Endodermal cell (in vitro differentiated cells): Measurements from ENCODE around the gene WNT10A. TPM values are rescaled to one million over a fixed set of nuclear protein-coding genes. Genes with fewer than 3 reads are reported as not detected.

Source experiments
- DNase-seq: peaks from one replicate; pipeline ENCODE4 v3.0.0-alpha.2; 2017
- H3K27ac ChIP-seq: 2 replicates; pipeline ENCODE4 v1.5.1; 2013; ENCODE audit warnings: mild to moderate bottlenecking, low read depth, low read length, moderate library complexity
- H3K27me3 ChIP-seq: 2 replicates; pipeline ENCODE4 v1.6.1; 2013; ENCODE audit warnings: mild to moderate bottlenecking, low read length, moderate library complexity; ENCODE audit not compliant: insufficient read depth, control insufficient read depth, poor library complexity, severe bottlenecking
- H3K36me3 ChIP-seq: 2 replicates; pipeline ENCODE4 v1.7.0; 2013; ENCODE audit warnings: mild to moderate bottlenecking, low read length, moderate library complexity; ENCODE audit not compliant: control insufficient read depth, insufficient read depth
- H3K4me1 ChIP-seq: one replicate; pipeline ENCODE4 v1.7.0; 2013; ENCODE audit warnings: low read length; ENCODE audit not compliant: control insufficient read depth, insufficient read depth
- H3K4me3 ChIP-seq: 2 replicates; pipeline ENCODE4 v1.5.1; 2013; ENCODE audit warnings: mild to moderate bottlenecking, low read length, moderate library complexity
- H3K9ac ChIP-seq: 2 replicates; pipeline ENCODE4 v1.6.1; 2013; ENCODE audit warnings: mild to moderate bottlenecking, low read length, moderate library complexity; ENCODE audit not compliant: poor library complexity, severe bottlenecking; ENCODE audit errors: extremely low read depth
- H3K9me3 ChIP-seq: 2 replicates; pipeline ENCODE4 v1.6.1; 2013; ENCODE audit warnings: mild to moderate bottlenecking, low read length, moderate library complexity; ENCODE audit not compliant: control insufficient read depth
- H3K27ac Mint-ChIP-seq: 2 replicates; pipeline ENCODE4 v1.8.0; 2020; ENCODE audit warnings: mixed read lengths
- H3K27me3 Mint-ChIP-seq: 2 replicates; pipeline ENCODE4 v1.8.0; 2021; ENCODE audit warnings: mild to moderate bottlenecking, mixed read lengths; ENCODE audit not compliant: insufficient read depth
- H3K36me3 Mint-ChIP-seq: 2 replicates; pipeline ENCODE4 v1.8.0; 2020; ENCODE audit warnings: low read depth, mixed read lengths
- H3K4me1 Mint-ChIP-seq: 2 replicates; pipeline ENCODE4 v1.8.0; 2020; ENCODE audit warnings: mixed read lengths
- H3K4me3 Mint-ChIP-seq: 2 replicates; pipeline ENCODE4 v1.8.0; 2020; ENCODE audit warnings: mild to moderate bottlenecking, moderate library complexity, mixed read lengths
- H3K9me3 Mint-ChIP-seq: 2 replicates; pipeline ENCODE4 v1.8.0; 2020; ENCODE audit warnings: mild to moderate bottlenecking, mixed read lengths
- WGBS, 2 experiments: methylation state at CpG; one replicate each; pipeline versions ENCODE4 v1.1.5 to v1.1.7; 2013; ENCODE audit warnings: missing lambda C conversion rate in 2 of 2, mixed read lengths in 1 of 2; ENCODE audit not compliant: insufficient coverage in 1 of 2, insufficient read length in 1 of 2; 5-methylcytosine and 5-hydroxymethylcytosine counted together
- total RNA-seq, 2 donors: library from RNA; stranded (reverse); fragmentation: NEBNext Ultra II Directional in 1 of 2; extraction: Animal tissue kit (Norgen Biotek cat#: 25700) in 1 of 2; gene quantifications; 2 replicates in 1 of 2; 3 replicates in 1 of 2; pipeline ENCODE4 v1.2.1, GENCODE V29; 2021
- TF ChIP-seq, protein P1 (sequence below): fragments of 200-600 bp; sonication (generic); conservative IDR thresholded peaks from 2 replicates; pipeline ENCODE4 v1.5.0; 2021; ENCODE audit warnings: antibody characterized with exemption, mild to moderate bottlenecking

WNT10A gene
- total RNA-seq, 2 donors from 2014 or later: not detected

DNA sequence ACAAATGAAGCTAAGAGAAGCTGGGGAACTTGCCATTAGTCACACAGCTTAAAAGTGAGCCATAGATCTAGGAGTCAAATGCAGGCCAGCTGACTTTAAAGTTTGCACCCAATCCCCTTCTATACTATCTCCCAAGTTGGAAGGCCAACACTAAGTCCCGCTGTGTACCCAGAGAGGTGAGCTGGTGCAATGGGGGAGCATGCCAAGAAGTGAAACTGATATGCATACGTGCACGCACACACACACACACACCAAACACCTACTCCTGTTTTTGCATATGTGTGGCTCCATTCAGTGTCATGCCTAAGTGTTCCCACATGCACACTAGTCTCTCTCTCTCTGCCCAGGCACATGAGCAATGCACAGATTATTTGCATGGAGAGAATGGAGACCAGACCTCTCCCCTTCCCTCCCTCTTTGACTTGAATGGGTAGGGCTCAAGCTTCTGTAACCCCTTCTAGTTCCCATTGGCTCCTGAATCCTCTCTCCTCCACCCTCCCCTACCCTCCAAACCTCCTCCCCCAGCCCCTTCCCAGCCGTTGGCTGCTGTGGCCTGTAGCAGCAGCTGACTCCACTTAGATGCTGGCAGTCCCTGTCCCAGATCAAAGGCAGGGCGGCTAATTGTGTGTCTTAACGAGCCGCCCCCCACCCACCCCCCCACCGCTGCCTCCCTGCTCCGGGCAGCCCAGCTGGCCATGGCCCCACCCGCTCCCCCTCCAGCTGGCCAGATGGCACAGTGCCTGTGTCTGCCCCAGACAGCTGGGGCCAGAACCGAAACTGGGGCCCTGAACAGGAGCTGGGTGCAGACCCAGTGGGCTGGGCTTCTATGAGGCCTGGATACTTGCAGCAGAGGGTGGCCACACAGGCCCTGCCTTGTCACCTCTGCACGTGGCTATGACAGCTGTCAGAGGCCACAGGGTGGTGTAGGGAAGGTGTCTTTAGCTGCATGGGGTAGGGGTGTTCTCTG, 5.6 kb downstream of the WNT10A start:
- Histone ChIP-seq H3K4me1 (no peaks in the 10 kb centered on the region), H3K36me3 (no peaks in the 10 kb centered on the region), H3K27ac (no peak overlapping the region), H3K9ac (no peak overlapping the region), H3K9me3 (no peaks in the 10 kb centered on the region), H3K4me3 (no peak overlapping the region), H3K27me3 (peaks cover 95% of the 10 kb centered on the region)
- Mint-ChIP-seq H3K9me3 (no peaks in the 10 kb centered on the region), H3K4me1 (no peaks in the 10 kb centered on the region), H3K36me3 (no peaks in the 10 kb centered on the region), H3K4me3 (no peak overlapping the region), H3K27me3 (peaks cover 98% of the 10 kb centered on the region), H3K27ac (no peak overlapping the region)
- TF ChIP-seq, protein P1, sequence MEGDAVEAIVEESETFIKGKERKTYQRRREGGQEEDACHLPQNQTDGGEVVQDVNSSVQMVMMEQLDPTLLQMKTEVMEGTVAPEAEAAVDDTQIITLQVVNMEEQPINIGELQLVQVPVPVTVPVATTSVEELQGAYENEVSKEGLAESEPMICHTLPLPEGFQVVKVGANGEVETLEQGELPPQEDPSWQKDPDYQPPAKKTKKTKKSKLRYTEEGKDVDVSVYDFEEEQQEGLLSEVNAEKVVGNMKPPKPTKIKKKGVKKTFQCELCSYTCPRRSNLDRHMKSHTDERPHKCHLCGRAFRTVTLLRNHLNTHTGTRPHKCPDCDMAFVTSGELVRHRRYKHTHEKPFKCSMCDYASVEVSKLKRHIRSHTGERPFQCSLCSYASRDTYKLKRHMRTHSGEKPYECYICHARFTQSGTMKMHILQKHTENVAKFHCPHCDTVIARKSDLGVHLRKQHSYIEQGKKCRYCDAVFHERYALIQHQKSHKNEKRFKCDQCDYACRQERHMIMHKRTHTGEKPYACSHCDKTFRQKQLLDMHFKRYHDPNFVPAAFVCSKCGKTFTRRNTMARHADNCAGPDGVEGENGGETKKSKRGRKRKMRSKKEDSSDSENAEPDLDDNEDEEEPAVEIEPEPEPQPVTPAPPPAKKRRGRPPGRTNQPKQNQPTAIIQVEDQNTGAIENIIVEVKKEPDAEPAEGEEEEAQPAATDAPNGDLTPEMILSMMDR: no peak
- DNase-seq: no peak
- WGBS, 2 experiments: 66 to 88% methylated on average over 3 to 10 of the region's 12 CpGs

DNA sequence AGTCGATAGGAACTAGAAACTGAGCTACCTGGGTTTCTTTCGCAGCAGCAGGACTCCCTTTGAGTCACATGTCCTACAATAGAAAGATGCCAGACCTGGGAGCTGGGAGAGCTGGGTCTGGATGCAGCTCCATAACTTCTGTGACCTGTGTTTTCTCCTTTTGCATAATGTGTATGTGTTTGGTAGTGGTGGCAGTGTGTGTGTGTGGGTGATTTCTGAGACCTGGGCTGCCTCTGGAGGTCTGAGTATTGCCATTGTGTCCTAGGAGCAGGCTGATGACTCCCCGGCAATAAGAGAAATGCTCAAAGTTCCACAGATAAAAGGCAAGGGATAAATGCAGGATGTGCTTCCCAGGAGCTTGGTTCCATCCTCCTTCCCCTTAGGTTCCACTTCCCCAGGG, 6.4 kb downstream of the WNT10A start:
- H3K27ac Mint-ChIP-seq: no peak overlapping the region
- Histone ChIP-seq H3K27me3 (peaks cover 95% of the 10 kb centered on the region), H3K27ac (no peak overlapping the region), H3K9me3 (no peaks in the 10 kb centered on the region), H3K36me3 (no peaks in the 10 kb centered on the region), H3K9ac (no peak overlapping the region), H3K4me3 (no peak overlapping the region), H3K4me1 (no peaks in the 10 kb centered on the region)
- TF ChIP-seq, protein P1: no peak
- no peaks in the 10 kb centered on the region for H3K36me3 Mint-ChIP-seq
- H3K9me3 Mint-ChIP-seq: no peaks in the 10 kb centered on the region
- no peak overlapping the region for H3K4me3 Mint-ChIP-seq
- H3K4me1 Mint-ChIP-seq: no peaks in the 10 kb centered on the region
- H3K27me3 Mint-ChIP-seq: peaks cover 98% of the 10 kb centered on the region
- WGBS, 2 experiments: 75 to 78% methylated on average over 3 of the region's 3 CpGs
- DNase-seq: no peak

GRCh38 chr2:218888341-218888740, 7.7 kb downstream of the WNT10A start:
- WGBS, 2 experiments: 72 to 100% methylated on average over 1 to 5 of the region's 5 CpGs

More at GRCh38 chr2:218888341-218888740, 7.7 kb downstream of the WNT10A start:
- Histone ChIP-seq H3K27ac (no peak overlapping the region), H3K9me3 (no peaks in the 10 kb centered on the region), H3K9ac (no peak overlapping the region), H3K4me1 (no peaks in the 10 kb centered on the region), H3K27me3 (peaks cover 95% of the 10 kb centered on the region), H3K4me3 (no peak overlapping the region), H3K36me3 (no peaks in the 10 kb centered on the region)
- Mint-ChIP-seq H3K4me1 (no peaks in the 10 kb centered on the region), H3K36me3 (no peaks in the 10 kb centered on the region), H3K27ac (no peak overlapping the region), H3K27me3 (peaks cover 97% of the 10 kb centered on the region), H3K9me3 (no peaks in the 10 kb centered on the region), H3K4me3 (no peak overlapping the region)
- no peak for DNase-seq
- TF ChIP-seq, protein P1: no peak
